H1 (cell line): ENCODE results near the gene HDHD3. TPM values are rescaled to one million over a fixed set of nuclear protein-coding genes. Genes with fewer than 3 reads are reported as not detected.

Experiments used
- CTCF ChIA-PET: fragments of 300-600 bp; sonication (Branson Sonifier 250); formaldehyde crosslinking; loops from one replicate; lab custom pipeline; 2021; ENCODE audit not compliant: partially characterized antibody; lab: Charles Lee
- POLR2A ChIA-PET: fragments of 300-600 bp; sonication (Branson Sonifier 250); formaldehyde crosslinking; loops from one replicate; lab custom pipeline; 2021; ENCODE audit warnings: inconsistent platforms; ENCODE audit not compliant: partially characterized antibody; lab: Charles Lee
- DNase-seq, 2 experiments: peaks; one replicate each; pipeline versions ENCODE4 v3.0.0 to v3.0.0-alpha.2; 2010 to 2022; ENCODE audit warnings: low spot score in 2 of 2, low read depth in 1 of 2, mixed read lengths in 1 of 2
- FAIRE-seq: peaks from 2 replicates; lab custom pipeline; 2011; peaks lifted over from hg19 to GRCh38; lab: Jason Lieb, UNC
- H2AFZ ChIP-seq: 2 replicates; pipeline ENCODE4 v1.8.1; 2012; ENCODE audit warnings: low read length, inconsistent platforms
- H2AK5ac ChIP-seq: 2 replicates; pipeline ENCODE4 v1.6.1; 2013; ENCODE audit warnings: low read depth, low read length
- H2BK120ac ChIP-seq: replicated peaks from 2 replicates; pipeline ENCODE3; 2013; ENCODE audit warnings: low read depth, low read length, inconsistent platforms
- H2BK12ac ChIP-seq: 2 replicates; pipeline ENCODE4 v1.6.1; 2013; ENCODE audit warnings: low read depth, low read length
- H2BK15ac ChIP-seq: 2 replicates; pipeline ENCODE4 v1.6.1; 2013; ENCODE audit warnings: low read length
- H2BK20ac ChIP-seq: 2 replicates; pipeline ENCODE4 v1.6.1; 2013; ENCODE audit warnings: low read length
- H2BK5ac ChIP-seq: 2 replicates; pipeline ENCODE4 v1.6.1; 2013; ENCODE audit warnings: low read depth, low read length
- H3K14ac ChIP-seq: 2 replicates; pipeline ENCODE4 v1.6.1; 2013; ENCODE audit warnings: inconsistent platforms; ENCODE audit not compliant: insufficient read length
- H3K18ac ChIP-seq: 2 replicates; pipeline ENCODE4 v1.6.1; 2013; ENCODE audit warnings: low read length; ENCODE audit errors: extremely low read depth
- H3K23ac ChIP-seq: 2 replicates; pipeline ENCODE4 v1.6.1; 2013; ENCODE audit warnings: inconsistent platforms; ENCODE audit not compliant: insufficient read length
- H3K23me2 ChIP-seq: 2 replicates; pipeline ENCODE4 v1.6.1; 2013; ENCODE audit warnings: low read depth, low read length
- H3K27ac ChIP-seq: 2 replicates; pipeline ENCODE4 v1.6.1; 2011; ENCODE audit warnings: low read depth, low read length, inconsistent platforms
- H3K27me3 ChIP-seq, 4 experiments: replicated peaks in 1 of 4; 1 replicate in 1 of 4; 2 replicates in 3 of 4; pipeline versions ENCODE4 v1.6.1 to v1.8.1; 2011 to 2013; ENCODE audit warnings: low read length in 3 of 4, mild to moderate bottlenecking in 3 of 4, inconsistent platforms in 2 of 4, mixed read lengths in 2 of 4, moderate library complexity in 1 of 4; ENCODE audit not compliant: control insufficient read depth in 3 of 4, insufficient read depth in 3 of 4; ENCODE audit errors: extremely low read depth in 1 of 4
- H3K36me3 ChIP-seq, 4 experiments: 2 replicates each; pipeline versions ENCODE4 v1.6.1 to v1.8.1; 2011 to 2013; ENCODE audit warnings: mild to moderate bottlenecking in 4 of 4, low read length in 3 of 4, moderate library complexity in 2 of 4, control low read depth in 1 of 4, inconsistent platforms in 1 of 4; ENCODE audit not compliant: insufficient read depth in 4 of 4, control insufficient read depth in 2 of 4
- H3K4ac ChIP-seq: replicated peaks from 2 replicates; pipeline ENCODE3; 2013; ENCODE audit warnings: low read length, low read depth, mixed read lengths, inconsistent platforms; ENCODE audit not compliant: insufficient read length
- H3K4me1 ChIP-seq, 4 experiments: replicated peaks in 1 of 4; 1 replicate in 1 of 4; 2 replicates in 3 of 4; pipeline versions ENCODE4 v1.6.1 to v1.8.1; 2011 to 2013; ENCODE audit warnings: low read length in 3 of 4, inconsistent platforms in 2 of 4, mixed read lengths in 1 of 4; ENCODE audit not compliant: insufficient read depth in 4 of 4, control insufficient read depth in 3 of 4
- H3K4me2 ChIP-seq, 2 experiments: 2 replicates each; pipeline versions ENCODE4 v1.6.1 to v1.8.1; 2011 to 2013; ENCODE audit warnings: low read depth in 2 of 2, low read length in 2 of 2, control low read depth in 1 of 2, inconsistent platforms in 1 of 2, mild to moderate bottlenecking in 1 of 2; ENCODE audit not compliant: insufficient read depth in 1 of 2
- H3K4me3 ChIP-seq, 4 experiments: fragments of 200-600, 300-600 bp in 1 of 4; sonication (generic), shearing (Covaris generic), sonication (Bioruptor Twin) in 1 of 4; 2 replicates each; pipeline versions ENCODE4 v1.5.1 to v1.8.1; 2011 to 2016; ENCODE audit warnings: low read length in 4 of 4, low read depth in 3 of 4, control low read depth in 2 of 4, inconsistent platforms in 2 of 4, mild to moderate bottlenecking in 2 of 4, mixed read lengths in 1 of 4, moderate library complexity in 1 of 4; ENCODE audit not compliant: insufficient read depth in 2 of 4; ENCODE audit errors: extremely low read depth in 1 of 4
- H3K56ac ChIP-seq: replicated peaks from 2 replicates; pipeline ENCODE3; 2013; ENCODE audit warnings: low read depth, mild to moderate bottlenecking, mixed read lengths, low read length, inconsistent platforms; ENCODE audit not compliant: insufficient read length
- H3K79me1 ChIP-seq: 2 replicates; pipeline ENCODE4 v1.6.1; 2013; ENCODE audit warnings: low read depth, low read length, control low read depth
- H3K79me2 ChIP-seq, 2 experiments: 2 replicates each; pipeline versions ENCODE4 v1.6.1 to v1.8.1; 2012 to 2013; ENCODE audit warnings: low read length in 2 of 2, mild to moderate bottlenecking in 2 of 2, inconsistent platforms in 1 of 2; ENCODE audit not compliant: insufficient read depth in 2 of 2, control insufficient read depth in 1 of 2
- H3K9ac ChIP-seq, 4 experiments: replicated peaks in 1 of 4; 1 replicate in 1 of 4; 2 replicates in 3 of 4; pipeline versions ENCODE4 v1.6.1 to v1.8.1; 2011 to 2013; ENCODE audit warnings: low read depth in 3 of 4, low read length in 3 of 4, control low read depth in 2 of 4, mild to moderate bottlenecking in 2 of 4, moderate library complexity in 2 of 4, inconsistent platforms in 1 of 4; ENCODE audit errors: extremely low read depth in 1 of 4
- H3K9me3 ChIP-seq, 2 experiments: 2 replicates each; pipeline versions ENCODE4 v1.6.1 to v1.8.1; 2012 to 2013; ENCODE audit warnings: mild to moderate bottlenecking in 2 of 2, moderate library complexity in 2 of 2, control low read depth in 1 of 2, inconsistent platforms in 1 of 2, low read depth in 1 of 2, low read length in 1 of 2, mixed read lengths in 1 of 2; ENCODE audit not compliant: insufficient read depth in 2 of 2
- H4K20me1 ChIP-seq, 2 experiments: replicated peaks in 1 of 2; 2 replicates each; pipeline versions ENCODE3 to v1.8.1; 2011 to 2013; ENCODE audit warnings: inconsistent platforms in 2 of 2, low read length in 2 of 2, mild to moderate bottlenecking in 1 of 2; ENCODE audit not compliant: insufficient read depth in 2 of 2, control insufficient read depth in 1 of 2
- H4K5ac ChIP-seq: 2 replicates; pipeline ENCODE4 v1.6.1; 2013; ENCODE audit warnings: low read length, low read depth, mixed read lengths, inconsistent platforms; ENCODE audit not compliant: insufficient read length
- H4K8ac ChIP-seq: 2 replicates; pipeline ENCODE4 v1.8.0; 2013; ENCODE audit warnings: mild to moderate bottlenecking, moderate library complexity, low read length, inconsistent platforms; ENCODE audit not compliant: insufficient read depth; ENCODE audit errors: extremely low read depth
- H4K91ac ChIP-seq: replicated peaks from 2 replicates; pipeline ENCODE3; 2013; ENCODE audit warnings: low read length, mixed read lengths, inconsistent platforms; ENCODE audit not compliant: insufficient read length
- CEBPB ChIP-seq: IDR thresholded peaks from 2 replicates; pipeline ENCODE4 v1.6.1; 2012; ENCODE audit warnings: low read depth, low read length
- KDM4A ChIP-seq: IDR thresholded peaks from one replicate; pipeline ENCODE4 v1.7.1; 2012; ENCODE audit warnings: low read depth, mild to moderate bottlenecking, moderate library complexity, low read length, inconsistent platforms; ENCODE audit not compliant: severe bottlenecking
- KDM5A ChIP-seq: fragments of 200-600 bp; IDR thresholded peaks from 2 replicates; pipeline ENCODE4 v1.7.1; 2012; ENCODE audit warnings: mild to moderate bottlenecking, low read length, inconsistent platforms, mixed read lengths
- RXRA ChIP-seq: IDR thresholded peaks from 2 replicates; pipeline ENCODE4 v1.6.1; 2011; ENCODE audit warnings: low read depth, mild to moderate bottlenecking, low read length, moderate library complexity; ENCODE audit not compliant: insufficient read depth
- WGBS, 2 experiments: shearing (Covaris generic) in 1 of 2; methylation state at CpG; one replicate each; pipeline versions ENCODE4 v1.1.6 to v1.1.7; 2013 to 2015; ENCODE audit warnings: low lambda C conversion rate in 2 of 2, mixed read lengths in 2 of 2, inconsistent platforms in 1 of 2, low coverage in 1 of 2, missing lambda C conversion rate in 1 of 2; ENCODE audit not compliant: insufficient replicate concordance in 2 of 2, insufficient coverage in 1 of 2, insufficient read length in 1 of 2; ENCODE audit errors: extremely low coverage in 1 of 2, missing lambda C conversion rate in 1 of 2; 5-methylcytosine and 5-hydroxymethylcytosine counted together
- polyA plus RNA-seq, 7 experiments: library from polyadenylated mRNA; depleted of rRNA in 3 of 7; stranded (reverse) in 5 of 7; unstranded in 2 of 7; fragments of >200 nt in 5 of 7; fragments of 200-250 nt in 2 of 7; gene quantifications; 1 replicate in 5 of 7; 2 replicates in 1 of 7; 4 replicates in 1 of 7; pipeline versions ENCODE4 v1.2.1 to v1.2.3, GENCODE V29; 2011 to 2013; ENCODE audit warnings: missing spikeins in 2 of 7, mixed read lengths in 2 of 7
- total RNA-seq: library from RNA; stranded (reverse); fragmentation: NEBNext Ultra II Directional; extraction: Animal tissue kit (Norgen Biotek cat#: 25700); gene quantifications from 2 replicates; pipeline ENCODE4 v1.2.1, GENCODE V29; 2021
- TF ChIP-seq, protein P1 (sequence below): IDR thresholded peaks from 2 replicates; pipeline ENCODE4 v1.6.1; 2012; ENCODE audit warnings: low read length, inconsistent platforms

The HDHD3 gene
- total and polyA plus RNA-seq, 2 of the 8 experiments (the other 6 are each of a cell fraction or from before 2014, with no cell fraction given): 12.1 to 25.3 TPM

DNA sequence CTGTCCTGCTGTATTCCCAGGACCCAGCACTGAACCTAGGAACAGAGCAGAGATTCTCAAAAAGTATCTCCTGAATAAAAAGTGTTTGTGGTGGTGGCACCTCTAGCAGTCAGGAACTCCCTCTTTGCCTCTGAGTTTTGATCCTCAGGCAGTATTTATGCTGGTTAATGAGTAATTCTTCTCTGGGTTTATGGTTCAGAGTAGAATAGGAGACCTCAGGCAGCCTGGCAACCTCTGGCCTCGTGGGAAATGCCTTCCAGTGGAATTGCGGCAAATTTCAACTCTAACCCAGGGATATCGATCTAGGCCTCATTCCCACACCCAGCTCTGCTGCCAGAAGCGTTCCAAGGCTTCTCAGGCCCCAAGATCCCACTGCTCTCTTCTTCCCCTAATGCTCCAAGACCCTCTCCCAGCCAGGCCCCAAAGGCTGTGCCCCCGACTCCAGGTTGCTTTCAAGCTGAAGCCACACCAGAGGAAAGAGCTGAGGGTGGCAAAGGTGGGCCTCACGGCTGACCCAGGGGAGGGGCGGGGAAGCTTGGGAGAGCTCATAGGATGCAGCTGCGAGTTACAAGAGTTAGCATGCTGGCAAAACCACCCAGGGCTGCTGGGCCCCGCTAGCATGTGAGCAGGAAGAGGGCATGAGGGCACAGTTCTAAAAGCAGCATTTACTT is 10.9 kb upstream of the HDHD3 start:
- H3K36me3 ChIP-seq: peaks cover 0 to 12% (median 5%) of the 10 kb centered on the region in 4 experiments; a peak in 5 of 8 replicates
- no peak overlapping the region for H3K23ac ChIP-seq
- no peak overlapping the region for H4K91ac ChIP-seq
- no peak overlapping the region for H3K4ac ChIP-seq
- CTCF ChIA-PET: interaction anchor here (0.7 to 1.5 kb wide), 6 partner anchors 10 to 268 kb away, joined by 3 to 4 read pairs (median 4); no protein-coding TSS in a partner anchor
- H3K4me1 ChIP-seq: no peaks in the 10 kb centered on the region
- H3K4me3 ChIP-seq: no peak overlapping the region
- H3K9me3 ChIP-seq: no peaks in the 10 kb centered on the region
- H4K5ac ChIP-seq: no peak overlapping the region
- H2BK5ac ChIP-seq: no peak overlapping the region
- H2AK5ac ChIP-seq: no peak overlapping the region
- no peak overlapping the region for H3K18ac ChIP-seq
- peaks cover 0 to 2% of the 10 kb centered on the region in 2 experiments for H4K20me1 ChIP-seq
- no peaks in the 10 kb centered on the region for H3K27me3 ChIP-seq
- POLR2A ChIA-PET: interaction anchor here (1.5 to 2.1 kb wide), 2 partner anchors 9 to 17 kb away, joined by 3 to 4 read pairs; no protein-coding TSS in a partner anchor
- H2BK20ac ChIP-seq: no peak overlapping the region
- no peaks in the 10 kb centered on the region for H3K79me2 ChIP-seq
- H3K14ac ChIP-seq: no peak overlapping the region
- H2BK15ac ChIP-seq: no peak overlapping the region
- no peak overlapping the region for H3K9ac ChIP-seq
- FAIRE-seq (no peak), DNase-seq (no peak)
- H3K56ac ChIP-seq: no peak overlapping the region
- no peaks in the 10 kb centered on the region for H3K23me2 ChIP-seq
- no peak overlapping the region for H2BK120ac ChIP-seq
- no peak overlapping the region for H3K4me2 ChIP-seq
- no peaks in the 10 kb centered on the region for H3K79me1 ChIP-seq
- no peak overlapping the region for H4K8ac ChIP-seq
- no peak overlapping the region for H3K27ac ChIP-seq
- WGBS, 2 experiments: 71% methylated on average over 7 of the region's 9 CpGs; no CpG with 5 or more reads in 1 of the 2 experiments
- H2BK12ac ChIP-seq: no peak overlapping the region
- H2AFZ ChIP-seq: no peak overlapping the region
- TF ChIP-seq KDM4A (no peak), KDM5A (no peak), RXRA (no peak), CEBPB (no peak)
- TF ChIP-seq, protein P1, sequence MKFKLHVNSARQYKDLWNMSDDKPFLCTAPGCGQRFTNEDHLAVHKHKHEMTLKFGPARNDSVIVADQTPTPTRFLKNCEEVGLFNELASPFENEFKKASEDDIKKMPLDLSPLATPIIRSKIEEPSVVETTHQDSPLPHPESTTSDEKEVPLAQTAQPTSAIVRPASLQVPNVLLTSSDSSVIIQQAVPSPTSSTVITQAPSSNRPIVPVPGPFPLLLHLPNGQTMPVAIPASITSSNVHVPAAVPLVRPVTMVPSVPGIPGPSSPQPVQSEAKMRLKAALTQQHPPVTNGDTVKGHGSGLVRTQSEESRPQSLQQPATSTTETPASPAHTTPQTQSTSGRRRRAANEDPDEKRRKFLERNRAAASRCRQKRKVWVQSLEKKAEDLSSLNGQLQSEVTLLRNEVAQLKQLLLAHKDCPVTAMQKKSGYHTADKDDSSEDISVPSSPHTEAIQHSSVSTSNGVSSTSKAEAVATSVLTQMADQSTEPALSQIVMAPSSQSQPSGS: no peak
